Erythroblast (primary cell): ENCODE results near the gene METTL17.

Experiments used
- GATA1 ChIP-seq: IDR thresholded peaks from 2 replicates; pipeline ENCODE4 v1.6.1; 2011; ENCODE audit warnings: low read depth, mild to moderate bottlenecking, control low read depth, low read length, moderate library complexity
- POLR2A ChIP-seq: IDR thresholded peaks from 2 replicates; pipeline ENCODE4 v1.6.1; 2011; ENCODE audit warnings: mild to moderate bottlenecking, low read length

DNA sequence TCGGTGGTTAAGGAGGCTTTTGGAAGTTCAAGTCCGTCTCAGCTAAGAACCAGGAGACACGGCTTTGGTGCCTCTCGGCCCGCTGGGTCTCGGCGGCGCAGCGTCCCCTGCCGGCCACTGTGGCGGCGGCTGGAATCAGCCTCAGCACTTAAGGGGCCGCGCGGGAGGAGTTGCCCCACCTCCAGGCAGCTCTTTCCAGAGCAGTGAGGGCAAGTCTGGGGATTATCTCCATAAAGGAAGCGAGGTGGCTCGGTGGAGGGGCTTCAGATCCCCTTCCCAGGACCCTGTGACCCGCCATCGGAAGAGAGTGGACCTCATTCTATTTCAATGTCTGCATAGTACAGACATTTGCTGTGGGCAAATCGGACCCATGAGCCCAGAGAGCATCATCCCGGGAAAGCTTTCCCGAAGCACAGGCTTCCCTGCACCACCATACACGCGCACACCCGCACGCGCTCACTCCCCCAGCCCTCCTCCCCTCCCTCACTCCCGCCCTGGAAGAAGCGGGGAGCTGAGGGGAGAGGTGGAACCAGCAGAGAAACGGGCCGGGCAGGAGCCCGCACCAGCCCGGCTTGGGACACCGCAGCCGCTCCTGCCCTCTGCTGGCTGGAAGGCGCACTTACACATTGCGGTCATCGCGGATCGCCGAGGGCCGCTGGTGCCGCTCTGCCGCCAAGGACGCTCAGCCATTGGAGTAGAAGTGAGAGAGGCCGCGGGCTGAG is 18.6 kb upstream of the METTL17 start:
- TF ChIP-seq POLR2A: no peak
- TF ChIP-seq GATA1: no peak
